Right lobe of liver (tissue), 4 donors: ENCODE results near the gene NAGS.

Experiments
- POLR2A ChIP-seq: fragments of 450-650 bp; IDR thresholded peaks from one replicate; pipeline ENCODE4 v1.6.1; 2017; ENCODE audit warnings: antibody characterized with exemption, mild to moderate bottlenecking
- TF ChIP-seq, protein P1 (sequence below), 4 donors: fragments of 200-600 bp in 3 of 4; fragments of 450-650 bp in 1 of 4; IDR thresholded peaks; one replicate each; pipeline versions ENCODE4 v1.5.1 to v1.8.0; 2016 to 2022; ENCODE audit warnings: antibody characterized with exemption in 4 of 4, mild to moderate bottlenecking in 2 of 4
- donor health status: DM: no; HTN: no; CAD: no.
- donor health status: DM: no; HTN: no; CAD: no.
- donor health status: DM: no; HTN: yes; CAD: no.

- TF ChIP-seq, protein P1, sequence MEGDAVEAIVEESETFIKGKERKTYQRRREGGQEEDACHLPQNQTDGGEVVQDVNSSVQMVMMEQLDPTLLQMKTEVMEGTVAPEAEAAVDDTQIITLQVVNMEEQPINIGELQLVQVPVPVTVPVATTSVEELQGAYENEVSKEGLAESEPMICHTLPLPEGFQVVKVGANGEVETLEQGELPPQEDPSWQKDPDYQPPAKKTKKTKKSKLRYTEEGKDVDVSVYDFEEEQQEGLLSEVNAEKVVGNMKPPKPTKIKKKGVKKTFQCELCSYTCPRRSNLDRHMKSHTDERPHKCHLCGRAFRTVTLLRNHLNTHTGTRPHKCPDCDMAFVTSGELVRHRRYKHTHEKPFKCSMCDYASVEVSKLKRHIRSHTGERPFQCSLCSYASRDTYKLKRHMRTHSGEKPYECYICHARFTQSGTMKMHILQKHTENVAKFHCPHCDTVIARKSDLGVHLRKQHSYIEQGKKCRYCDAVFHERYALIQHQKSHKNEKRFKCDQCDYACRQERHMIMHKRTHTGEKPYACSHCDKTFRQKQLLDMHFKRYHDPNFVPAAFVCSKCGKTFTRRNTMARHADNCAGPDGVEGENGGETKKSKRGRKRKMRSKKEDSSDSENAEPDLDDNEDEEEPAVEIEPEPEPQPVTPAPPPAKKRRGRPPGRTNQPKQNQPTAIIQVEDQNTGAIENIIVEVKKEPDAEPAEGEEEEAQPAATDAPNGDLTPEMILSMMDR (IDR thresholded peaks at IDR 0.05), result no peak
- TF ChIP-seq POLR2A, result no peak
These were observed 24.8 kb upstream of the NAGS start for GRCh38 chr17:43979671-43980070.
